Measurements from ENCODE around the gene VSX2. TPM values are rescaled to one million over a fixed set of nuclear protein-coding genes. Genes with fewer than 3 reads are reported as not detected.

Gene VSX2
- total RNA-seq, 2 donors from 2014 or later = not detected

DNA sequence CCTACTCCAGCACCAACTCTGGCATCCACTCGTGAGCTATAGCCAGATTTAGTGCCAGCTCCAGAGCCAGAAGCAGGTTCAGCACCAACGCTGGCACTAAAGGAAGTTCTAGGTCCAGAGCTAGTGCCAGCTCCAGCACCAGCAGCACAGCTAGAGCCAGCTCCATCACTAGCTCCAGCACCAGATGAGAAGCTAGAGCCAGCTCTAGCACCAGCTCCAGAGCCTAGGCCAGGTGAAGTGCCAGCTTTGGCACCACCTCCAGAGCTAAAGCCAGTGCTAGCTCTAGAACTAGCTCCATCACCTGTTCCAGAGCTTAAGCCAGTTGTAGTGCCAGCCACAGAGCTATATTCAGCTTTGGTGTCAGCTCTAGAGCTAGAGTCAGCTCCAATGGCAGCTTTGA is 38.8 kb downstream of the VSX2 start:
- Histone ChIP-seq H3K27ac (no peak overlapping the region), H3K27me3 (replicated peaks; ENCODE audit: insufficient read depth) (no peaks in the 10 kb centered on the region), H3K4me3 (no peak overlapping the region), H3K4me1 (ENCODE audit: control insufficient read depth in 1 of 2, low read depth in 2 of 2) (no peaks in the 10 kb centered on the region), H3K9me3 (peaks cover 11% of the 10 kb centered on the region), H3K36me3 (peaks cover 6% of the 10 kb centered on the region)
- ATAC-seq (ENCODE audit: insufficient number of reproducible peaks, low FRiP score, low read depth) (no peak), DNase-seq (ENCODE audit: low spot score) (no peak)
- TF ChIP-seq, protein P1, sequence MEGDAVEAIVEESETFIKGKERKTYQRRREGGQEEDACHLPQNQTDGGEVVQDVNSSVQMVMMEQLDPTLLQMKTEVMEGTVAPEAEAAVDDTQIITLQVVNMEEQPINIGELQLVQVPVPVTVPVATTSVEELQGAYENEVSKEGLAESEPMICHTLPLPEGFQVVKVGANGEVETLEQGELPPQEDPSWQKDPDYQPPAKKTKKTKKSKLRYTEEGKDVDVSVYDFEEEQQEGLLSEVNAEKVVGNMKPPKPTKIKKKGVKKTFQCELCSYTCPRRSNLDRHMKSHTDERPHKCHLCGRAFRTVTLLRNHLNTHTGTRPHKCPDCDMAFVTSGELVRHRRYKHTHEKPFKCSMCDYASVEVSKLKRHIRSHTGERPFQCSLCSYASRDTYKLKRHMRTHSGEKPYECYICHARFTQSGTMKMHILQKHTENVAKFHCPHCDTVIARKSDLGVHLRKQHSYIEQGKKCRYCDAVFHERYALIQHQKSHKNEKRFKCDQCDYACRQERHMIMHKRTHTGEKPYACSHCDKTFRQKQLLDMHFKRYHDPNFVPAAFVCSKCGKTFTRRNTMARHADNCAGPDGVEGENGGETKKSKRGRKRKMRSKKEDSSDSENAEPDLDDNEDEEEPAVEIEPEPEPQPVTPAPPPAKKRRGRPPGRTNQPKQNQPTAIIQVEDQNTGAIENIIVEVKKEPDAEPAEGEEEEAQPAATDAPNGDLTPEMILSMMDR (IDR thresholded peaks at IDR 0.05) = no peak

GRCh38 chr14:74281069-74281468 is 41.8 kb downstream of the VSX2 start:
- DNase-seq (ENCODE audit: low spot score) (no peak), ATAC-seq (ENCODE audit: insufficient number of reproducible peaks, low FRiP score, low read depth) (no peak)
- TF ChIP-seq, protein P1 (IDR thresholded peaks at IDR 0.05) = no peak
- peaks cover 26% of the 10 kb centered on the region for H3K36me3 ChIP-seq
- no peak overlapping the region for H3K27ac ChIP-seq
- H3K4me3 ChIP-seq = no peak overlapping the region
- peaks cover 11% of the 10 kb centered on the region for H3K9me3 ChIP-seq
- no peaks in the 10 kb centered on the region for H3K27me3 ChIP-seq (replicated peaks; ENCODE audit: insufficient read depth)
- H3K4me1 ChIP-seq (ENCODE audit: control insufficient read depth in 1 of 2, low read depth in 2 of 2) = no peaks in the 10 kb centered on the region

GRCh38 chr14:74286736-74287135 is 47.5 kb downstream of the VSX2 start:
- TF ChIP-seq, protein P1 (IDR thresholded peaks at IDR 0.05) = no peak
- H3K9me3 ChIP-seq = no peaks in the 10 kb centered on the region

GRCh38 chr14:74289801-74290200 is 50.6 kb downstream of the VSX2 start:
- TF ChIP-seq, protein P1 (IDR thresholded peaks at IDR 0.05) = no peak
- Histone ChIP-seq H3K27me3 (replicated peaks; ENCODE audit: insufficient read depth) (no peaks in the 10 kb centered on the region), H3K9me3 (no peaks in the 10 kb centered on the region), H3K36me3 (peaks cover 65% of the 10 kb centered on the region), H3K4me1 (ENCODE audit: control insufficient read depth in 1 of 2, low read depth in 2 of 2) (no peaks in the 10 kb centered on the region), H3K4me3 (no peak overlapping the region), H3K27ac (no peak overlapping the region)
- ATAC-seq (ENCODE audit: insufficient number of reproducible peaks, low FRiP score, low read depth) (no peak), DNase-seq (ENCODE audit: low spot score) (no peak)

More at GRCh38 chr14:74286736-74287135, 47.5 kb downstream of the VSX2 start:
- H3K36me3 ChIP-seq = peaks cover 71% of the 10 kb centered on the region
- no peak overlapping the region for H3K27ac ChIP-seq
- DNase-seq (ENCODE audit: low spot score) = no peak
- H3K27me3 ChIP-seq (replicated peaks; ENCODE audit: insufficient read depth) = no peaks in the 10 kb centered on the region
- ATAC-seq (ENCODE audit: insufficient number of reproducible peaks, low FRiP score, low read depth) = no peak
- H3K4me3 ChIP-seq = no peak overlapping the region
- no peaks in the 10 kb centered on the region for H3K4me1 ChIP-seq (ENCODE audit: control insufficient read depth in 1 of 2, low read depth in 2 of 2)

DNA sequence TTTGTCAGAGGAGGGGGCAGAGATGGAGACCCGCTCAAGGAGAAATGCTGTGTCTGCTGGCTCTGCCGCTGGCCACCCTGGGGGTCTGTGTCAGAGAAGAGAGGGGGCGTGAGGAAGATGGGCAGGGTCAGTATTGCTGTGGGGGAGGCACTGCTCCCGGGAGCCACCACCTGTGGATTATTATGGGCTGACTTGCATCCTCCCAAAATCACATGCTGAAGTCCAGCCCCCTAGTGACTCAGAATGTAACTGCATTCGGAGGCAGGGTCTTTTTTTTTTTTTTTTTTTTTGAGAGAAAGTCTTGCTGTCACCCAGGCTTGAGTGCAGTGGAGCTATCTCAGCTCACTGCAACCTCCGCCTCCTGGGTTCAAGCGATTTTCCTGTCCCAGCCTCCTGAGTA is 51.2 kb downstream of the VSX2 start:
- no peak for DNase-seq (ENCODE audit: low spot score)
- no peak overlapping the region for H3K27ac ChIP-seq
- peaks cover 69% of the 10 kb centered on the region for H3K36me3 ChIP-seq
- no peak overlapping the region for H3K4me3 ChIP-seq
- H3K9me3 ChIP-seq = no peaks in the 10 kb centered on the region
- no peak for ATAC-seq (ENCODE audit: insufficient number of reproducible peaks, low FRiP score, low read depth)
- H3K27me3 ChIP-seq (replicated peaks; ENCODE audit: insufficient read depth) = no peaks in the 10 kb centered on the region
- TF ChIP-seq, protein P1 (IDR thresholded peaks at IDR 0.05) = peak; percentile 26
- H3K4me1 ChIP-seq (ENCODE audit: control insufficient read depth in 1 of 2, low read depth in 2 of 2) = no peaks in the 10 kb centered on the region

Data from thoracic aorta (tissue), 2 donors.